DMS79 treated with DMSO at 0.1 percent for 48 hours (cell line): ENCODE results near the gene CD300LD.
"Not testable (repeated sequence)": the region's sequence is repeated elsewhere in the genome, so short reads cannot be mapped to it uniquely, and the experiment has no call there.

ENCODE experiments used
- DNase-seq: peaks from one replicate; lab custom pipeline; 2025; lab: John Stamatoyannopoulos, UW

The CD300LD gene

DNA sequence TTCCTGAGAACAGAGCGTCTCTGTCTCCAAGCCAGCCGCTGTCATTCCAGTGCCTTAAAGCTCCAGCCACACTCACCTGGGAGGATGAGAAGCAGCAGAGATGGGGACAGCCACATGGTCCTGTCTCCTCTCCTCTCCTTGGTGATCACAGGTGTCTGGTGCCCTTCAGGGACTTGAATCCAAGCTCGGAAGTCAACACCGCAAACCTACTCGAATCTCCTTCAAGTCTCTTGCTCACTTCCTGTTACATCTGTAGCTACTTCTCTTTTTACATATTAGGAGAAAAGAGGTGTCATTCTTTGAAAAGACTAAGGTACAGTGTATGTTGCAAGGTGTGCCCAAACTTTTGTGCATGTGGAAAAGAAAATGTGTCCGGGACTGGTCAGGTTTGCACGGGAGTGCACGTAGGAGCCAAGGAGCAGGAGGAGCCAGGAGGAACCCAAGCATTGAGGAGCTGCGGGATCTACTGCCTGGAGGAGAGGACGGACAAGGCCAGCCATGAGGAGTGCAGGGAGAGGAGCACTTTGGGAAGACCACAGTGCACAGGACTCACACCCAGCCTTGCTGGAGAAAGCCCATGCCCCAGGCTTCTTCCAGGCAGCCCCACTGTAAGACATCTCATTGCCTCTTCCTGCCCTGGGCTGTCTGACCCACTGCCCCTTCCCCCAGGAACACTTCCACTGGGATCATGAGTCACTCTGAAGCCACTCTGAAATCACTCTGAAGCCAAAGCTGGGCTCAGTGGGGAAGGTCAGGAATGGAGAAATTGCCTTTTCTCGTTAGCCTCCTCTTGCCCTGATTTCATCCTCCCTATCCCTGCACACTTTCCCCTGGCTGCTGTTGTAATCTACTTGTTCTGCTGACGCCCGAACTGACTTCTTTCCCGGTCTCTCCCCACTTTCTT is at the start of gene CD300LD:
TSS of gene CD300LD (minus strand) at position 197 of the 904 bp plus-strand sequence. CDS start at position 116, 81 bp downstream.
- DNase-seq = no peak

DNA sequence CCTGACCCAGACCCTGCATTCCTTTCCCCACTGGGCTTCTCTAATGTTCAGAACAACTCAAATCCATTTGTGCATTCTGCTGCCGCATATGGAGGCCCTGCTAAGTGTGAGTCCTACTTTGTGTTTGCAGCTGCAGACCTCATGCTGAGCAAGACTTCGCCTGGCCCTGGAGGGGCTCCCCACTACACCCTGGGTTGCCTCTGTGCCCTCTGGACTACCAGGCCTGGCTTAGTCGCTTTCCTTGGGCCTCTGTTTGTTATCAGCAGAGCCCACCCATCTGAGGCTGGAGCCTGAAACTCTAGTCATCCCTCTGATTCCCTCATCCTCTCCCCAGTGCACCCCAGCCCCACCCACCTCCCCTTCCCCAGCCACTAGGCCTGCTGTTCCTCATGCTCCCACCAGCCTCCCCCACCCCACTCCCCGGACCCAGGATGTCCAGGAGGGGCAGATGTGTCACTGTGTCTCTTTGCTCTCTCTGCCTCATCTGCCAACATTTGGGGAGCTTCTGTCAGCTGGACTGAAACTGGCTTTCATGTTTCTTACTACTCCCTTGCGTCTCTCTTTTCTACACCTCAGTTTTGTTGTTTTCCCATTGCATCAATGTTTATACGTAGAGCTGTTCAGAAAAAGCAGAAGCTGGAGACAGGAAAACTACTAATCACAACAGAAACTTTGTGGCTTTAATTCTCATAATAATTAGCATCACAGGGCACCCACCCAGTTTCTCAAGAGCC is 49.3 kb upstream of the CD300LD start:
- no peak for DNase-seq

DNA sequence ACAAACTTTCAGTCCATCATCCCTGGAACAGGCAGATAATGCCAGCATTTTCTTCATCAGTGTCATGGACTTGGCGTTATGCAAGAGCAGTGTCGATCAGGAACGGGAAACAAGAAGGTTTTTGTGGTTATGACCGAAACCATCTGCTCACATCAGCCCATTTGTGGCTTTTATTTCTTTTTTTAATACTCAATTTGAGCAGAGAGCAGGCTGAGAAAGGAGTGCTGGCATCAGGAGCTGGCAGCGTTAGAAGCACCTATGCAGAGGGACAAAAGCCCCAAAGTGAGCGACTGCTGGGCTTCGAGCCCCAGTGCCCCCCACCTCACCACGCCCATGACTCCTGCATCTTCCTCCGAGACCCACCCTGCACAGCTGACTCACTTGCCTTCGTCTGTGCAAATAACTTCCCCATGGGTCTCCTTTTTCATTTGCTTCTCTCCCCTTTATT is 47.6 kb upstream of the CD300LD start:
- no peak for DNase-seq

DNA sequence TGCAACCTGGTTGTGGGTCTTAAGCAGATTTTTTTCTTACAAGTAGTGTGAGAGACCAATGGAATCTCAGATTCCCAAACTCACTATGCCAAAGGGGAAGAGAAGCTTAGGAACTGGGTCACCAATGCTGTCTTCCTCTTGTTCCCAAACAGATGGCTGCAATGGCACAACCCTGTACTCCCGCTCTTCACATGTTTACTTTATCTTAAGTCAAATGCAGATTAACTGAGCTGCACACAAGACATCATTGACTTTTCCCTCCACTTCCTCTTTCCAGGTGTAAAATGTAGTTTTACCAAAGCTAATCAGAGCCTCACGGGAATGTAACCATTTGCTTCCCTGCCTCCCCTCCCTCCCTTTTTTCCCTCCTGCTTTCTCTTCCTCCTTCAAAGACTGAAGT is 45.8 kb upstream of the CD300LD start:
- no peak for DNase-seq

DNA sequence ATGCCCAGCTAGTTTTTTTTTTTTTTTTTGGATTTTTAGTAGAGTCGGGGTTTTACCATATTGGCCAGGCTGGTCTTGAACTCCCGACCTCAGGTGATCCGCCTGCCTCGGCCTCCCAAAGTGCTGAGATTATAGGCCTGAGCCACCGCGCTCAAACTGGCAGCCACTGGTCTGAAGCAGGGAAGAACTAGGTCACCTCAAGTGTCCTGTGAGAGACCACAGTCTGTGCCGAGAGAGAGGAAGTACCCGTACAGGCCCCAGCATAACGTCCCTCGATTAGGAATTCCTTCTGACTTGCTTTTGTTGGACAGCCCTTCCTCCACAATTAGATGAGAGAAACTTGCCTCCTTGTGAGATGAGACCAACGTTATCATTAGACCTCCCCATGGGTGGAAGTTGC is 45.2 kb upstream of the CD300LD start:
- DNase-seq = no peak

DNA sequence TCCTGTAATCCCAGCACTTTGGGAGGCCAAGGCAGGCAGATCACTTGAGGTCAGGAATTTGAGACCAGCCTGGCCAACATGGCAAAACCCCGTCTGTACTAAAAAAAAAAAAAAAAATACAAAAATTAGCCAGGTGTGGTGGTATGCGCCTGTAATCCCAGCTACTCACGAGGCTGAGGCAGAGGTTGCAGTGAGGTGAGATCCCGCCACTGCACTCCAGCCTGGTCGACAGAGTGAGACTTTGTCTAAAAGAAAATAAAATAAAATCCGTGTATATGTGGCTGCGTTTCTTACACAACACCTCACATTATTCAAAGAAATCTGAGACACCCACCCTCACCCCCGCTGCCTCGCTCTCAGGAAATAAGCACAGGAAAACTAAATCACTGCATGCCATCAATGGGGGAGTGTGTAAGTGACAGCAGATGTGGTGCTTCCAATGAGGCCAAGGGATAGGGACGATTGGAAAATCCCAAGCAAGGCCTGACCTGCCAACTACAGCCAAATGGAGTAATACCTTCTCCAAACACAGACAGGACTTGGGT is 44.5 kb upstream of the CD300LD start:
- not testable (repeated sequence) for DNase-seq

DNA sequence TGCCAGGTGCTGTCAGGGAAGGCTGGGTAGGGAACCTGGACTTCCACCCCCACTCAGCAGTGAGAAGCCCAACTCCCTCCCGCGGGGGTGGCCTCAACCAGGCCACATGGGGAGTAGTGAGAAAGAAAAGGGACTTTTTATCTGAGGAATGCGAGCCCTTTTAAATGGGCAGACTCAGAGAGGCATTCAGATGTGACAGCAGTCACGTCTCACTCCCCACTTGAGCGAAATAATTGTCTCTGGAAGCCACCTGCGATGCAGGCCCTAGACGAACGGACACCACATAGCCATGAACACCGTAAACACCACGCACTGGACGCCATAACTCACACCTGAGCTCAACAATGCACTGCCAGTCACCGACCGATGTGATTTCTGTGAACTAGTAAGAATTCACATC is 43.3 kb upstream of the CD300LD start:
- peak; percentile 24 for DNase-seq

DNA sequence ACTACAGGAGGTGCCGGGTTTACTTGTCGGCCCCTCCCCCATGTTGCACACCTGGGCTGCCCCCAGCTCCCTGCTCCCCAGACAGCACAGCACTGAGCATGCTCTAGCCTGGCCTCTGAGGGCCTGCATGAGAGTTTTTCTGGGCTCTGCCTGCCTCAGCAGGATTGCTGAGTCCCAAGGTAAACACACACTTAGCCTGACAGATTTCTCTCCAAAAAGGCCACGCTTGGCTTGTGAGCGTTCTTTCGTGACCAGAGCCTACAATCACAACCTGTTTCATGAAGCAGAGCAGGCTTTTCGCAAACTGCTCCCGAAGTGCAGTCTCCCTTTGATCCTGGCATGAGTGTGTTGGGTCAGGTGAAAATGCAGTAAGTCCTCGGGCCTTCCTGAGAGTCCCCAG is 41.2 kb upstream of the CD300LD start:
- peak; percentile 82 for DNase-seq

DNA sequence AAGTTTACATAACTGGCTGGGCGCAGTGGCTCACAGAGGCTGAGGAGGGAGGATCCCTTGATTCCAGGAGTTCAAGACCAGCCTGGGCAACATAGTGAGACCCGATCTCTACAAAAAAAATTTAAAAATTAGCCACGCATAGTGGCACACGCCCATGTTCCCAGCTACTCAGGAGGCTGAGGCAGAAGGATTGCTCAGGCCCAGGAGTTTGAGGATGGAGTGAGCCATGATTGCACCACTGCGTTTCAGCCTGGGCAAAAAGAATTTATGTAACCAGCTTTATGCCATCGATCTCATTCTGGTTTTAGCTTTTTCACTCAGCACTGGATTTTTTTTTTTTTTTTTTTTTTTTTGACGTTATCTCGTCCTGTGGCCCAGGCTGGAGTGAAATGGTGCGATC is 40.5 kb upstream of the CD300LD start:
- DNase-seq = no peak

DNA sequence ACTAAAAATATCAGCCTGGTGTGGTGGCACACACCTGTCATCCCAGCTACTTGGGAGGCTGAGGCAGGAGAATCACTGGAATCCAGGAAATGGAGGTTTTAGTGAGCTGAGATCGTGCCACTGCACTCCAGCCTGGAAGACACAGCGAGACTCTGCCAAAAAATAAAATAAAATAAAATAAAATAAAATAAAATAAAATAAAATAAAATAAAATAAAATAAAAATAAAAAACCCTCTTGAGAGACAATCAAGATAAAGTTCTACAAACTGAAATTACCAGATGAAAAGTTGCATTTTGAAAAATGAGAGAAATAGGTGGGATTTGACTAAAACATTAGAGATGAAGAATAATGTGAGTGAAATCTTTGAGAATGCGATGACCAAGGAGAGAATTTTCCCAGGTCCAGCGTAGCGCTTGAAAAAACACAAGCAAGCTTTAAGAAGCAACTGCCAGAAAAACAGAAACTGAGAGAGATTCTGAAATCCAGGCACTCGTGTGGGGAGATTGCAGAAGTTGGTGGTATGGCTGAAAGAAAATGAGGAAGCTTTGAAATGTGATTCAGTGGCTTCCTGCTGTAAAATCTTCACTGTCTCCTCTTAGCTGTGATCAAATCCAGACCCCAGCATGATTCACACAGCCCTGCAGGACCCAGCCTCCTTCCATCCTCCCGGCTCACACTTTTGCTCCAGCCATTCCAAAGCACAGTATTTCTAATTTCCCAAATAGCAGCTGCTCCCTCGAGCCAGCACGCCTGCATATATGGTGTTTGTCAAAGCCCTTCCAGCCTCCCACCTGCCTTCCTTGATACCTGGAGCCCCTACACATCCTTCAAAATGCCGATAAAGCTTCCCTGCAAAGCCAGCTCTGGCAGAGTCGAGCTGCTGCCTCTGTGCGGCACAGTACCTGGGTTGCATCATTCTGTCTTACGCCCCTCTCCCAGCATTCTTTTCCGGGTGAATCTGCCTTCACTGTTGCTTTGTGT is 39.7 kb upstream of the CD300LD start:
- peak; percentile 9 for DNase-seq

DNA sequence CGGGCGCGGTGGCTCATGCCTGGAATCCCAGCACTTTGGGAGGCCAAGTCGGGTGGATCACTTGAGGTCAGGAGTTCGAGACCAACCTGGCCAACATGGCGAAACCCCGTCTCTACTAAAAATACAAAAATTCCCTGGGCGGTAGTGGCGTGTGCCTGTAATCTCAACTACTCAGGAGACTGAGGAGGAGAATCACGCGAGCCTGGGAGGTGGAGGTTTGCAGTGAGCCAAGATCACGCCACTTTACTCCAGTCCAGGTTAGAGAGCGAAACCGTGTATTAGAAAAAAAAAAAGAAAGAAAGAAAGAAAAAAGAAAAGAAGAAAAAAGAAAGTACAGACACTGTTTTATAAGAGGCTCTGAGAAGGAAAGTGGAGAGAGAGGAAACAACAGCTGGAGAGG is 38.2 kb upstream of the CD300LD start:
- DNase-seq = not testable (repeated sequence)

DNA sequence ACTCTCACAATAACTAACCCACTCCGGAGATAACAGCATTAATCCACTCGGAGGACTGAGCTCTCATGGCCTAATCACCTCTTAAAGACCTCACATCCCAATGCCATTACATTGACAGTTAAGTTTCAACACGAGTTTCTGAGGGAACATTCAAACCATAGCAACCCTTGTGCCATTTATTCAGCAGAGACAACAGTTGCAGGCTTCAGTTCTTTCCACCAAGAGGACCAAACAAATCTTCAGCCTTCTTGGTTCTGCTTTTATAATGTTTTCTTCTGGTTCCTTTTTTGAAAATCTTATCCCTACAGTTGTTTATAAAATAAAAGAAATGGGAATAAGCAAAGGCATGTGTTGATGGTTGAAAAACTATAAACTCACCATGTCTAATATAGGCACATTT is 33.6 kb upstream of the CD300LD start:
- no peak for DNase-seq

DNA sequence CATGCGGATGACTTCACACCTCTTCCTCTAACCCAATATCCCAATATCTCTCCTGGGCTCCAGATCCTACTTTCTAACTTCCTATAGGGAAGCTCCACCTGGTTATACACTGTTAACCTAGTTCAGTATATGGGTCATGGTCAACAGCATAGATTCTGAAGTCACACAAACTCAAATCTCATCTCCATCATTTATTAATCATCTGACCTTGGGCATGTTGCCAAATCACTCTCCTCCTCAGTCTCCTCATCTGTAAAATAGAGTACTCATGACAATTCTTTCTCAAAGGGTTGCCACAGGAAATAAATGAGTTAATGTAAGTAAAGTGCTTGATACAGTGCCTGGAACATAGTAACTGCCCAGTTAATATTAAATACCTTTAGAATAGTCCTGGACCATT is 32.0 kb upstream of the CD300LD start:
- DNase-seq = no peak

DNA sequence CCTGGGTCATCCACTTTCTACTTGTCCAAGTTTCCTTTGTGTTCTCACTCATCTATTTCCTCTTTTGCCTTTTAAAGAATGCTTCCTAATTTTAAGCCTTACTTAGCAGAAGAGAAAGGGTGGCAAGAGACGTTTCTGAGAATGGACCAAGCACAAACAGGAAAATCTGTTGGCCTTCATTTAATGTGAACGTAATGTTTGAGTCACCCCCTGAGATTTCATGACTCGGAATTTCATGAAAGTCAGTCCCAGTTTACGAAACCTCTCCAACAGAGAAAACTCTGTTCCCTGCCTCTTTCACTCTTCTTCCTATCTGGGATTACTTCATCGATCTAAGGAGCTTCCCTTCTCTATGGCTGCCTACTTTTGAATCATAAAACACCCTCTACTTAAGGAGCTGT is 31.6 kb upstream of the CD300LD start, which contains the start of gene CD300E:
TSS of gene CD300E (minus strand) at position 46 of the 401 bp plus-strand sequence. CDS start 117 bp downstream, outside the sequence.
- DNase-seq = no peak

DNA sequence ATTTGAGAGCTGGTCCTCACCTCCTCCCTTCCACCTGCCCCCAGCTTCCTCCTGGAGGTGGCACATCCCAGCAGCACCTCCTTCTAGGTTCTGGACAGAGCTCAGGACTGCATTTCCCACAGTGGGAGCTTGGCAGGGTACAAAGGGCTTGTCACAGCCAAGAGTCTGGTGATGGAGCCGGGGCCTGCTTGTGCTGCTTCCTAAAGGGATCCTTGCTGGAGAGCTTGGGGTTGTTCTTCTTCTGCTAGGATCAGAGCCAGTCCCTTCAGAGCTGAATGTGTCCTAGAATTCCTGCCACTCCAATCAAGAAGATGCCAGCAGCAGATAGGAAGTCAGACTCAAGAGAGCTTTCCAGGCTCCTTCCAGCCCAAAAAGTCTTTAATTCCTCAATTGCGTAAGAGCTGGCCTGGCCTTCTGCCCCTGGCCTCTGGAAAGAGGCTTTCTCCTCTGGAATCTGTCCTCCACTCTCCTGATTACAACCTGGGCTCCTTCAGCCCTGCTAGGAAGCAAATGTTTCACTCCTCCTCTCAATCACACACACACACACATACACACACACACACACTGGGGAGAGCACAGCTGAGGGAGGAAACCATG is 27.1 kb upstream of the CD300LD start:
- DNase-seq = no peak

DNA sequence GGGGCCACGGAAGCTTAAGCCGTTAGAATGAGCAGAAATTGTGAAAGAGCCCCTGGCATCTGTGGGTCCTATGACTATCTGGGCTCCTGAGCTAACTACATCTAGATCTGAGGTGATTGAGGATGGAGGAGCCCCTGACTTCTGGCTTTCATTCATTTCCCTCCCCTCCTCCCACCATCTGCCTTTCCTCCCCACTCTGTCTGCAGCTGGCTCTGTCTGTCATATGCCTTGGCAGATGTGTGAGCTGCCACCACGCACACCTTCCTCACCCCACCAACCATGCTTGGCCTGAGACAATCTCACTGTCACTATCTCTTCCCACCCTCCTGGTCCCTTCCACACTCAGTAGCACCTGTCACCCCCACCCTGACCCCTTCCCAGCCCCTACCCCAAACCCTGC is 26.4 kb upstream of the CD300LD start:
- no peak for DNase-seq

DNA sequence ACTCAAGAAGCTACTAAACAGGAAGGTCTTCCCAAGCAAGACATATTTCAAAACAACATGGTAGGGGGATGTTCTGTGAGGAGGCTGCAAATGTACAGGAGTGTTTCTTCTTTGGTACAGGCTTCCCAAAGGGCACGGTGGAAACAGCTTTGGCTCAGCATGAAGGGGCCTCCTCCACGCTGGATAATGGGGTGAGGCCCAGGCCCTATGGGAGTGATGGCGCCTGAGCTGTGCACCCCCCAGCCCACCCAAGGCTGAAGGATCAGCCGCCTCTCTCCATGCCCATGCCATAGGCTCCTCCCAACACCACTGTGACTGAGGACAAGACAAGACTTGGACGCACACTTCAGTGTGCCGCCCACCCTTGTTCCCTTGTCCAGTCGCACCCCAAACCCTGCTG is 24.6 kb upstream of the CD300LD start:
- no peak for DNase-seq

DNA sequence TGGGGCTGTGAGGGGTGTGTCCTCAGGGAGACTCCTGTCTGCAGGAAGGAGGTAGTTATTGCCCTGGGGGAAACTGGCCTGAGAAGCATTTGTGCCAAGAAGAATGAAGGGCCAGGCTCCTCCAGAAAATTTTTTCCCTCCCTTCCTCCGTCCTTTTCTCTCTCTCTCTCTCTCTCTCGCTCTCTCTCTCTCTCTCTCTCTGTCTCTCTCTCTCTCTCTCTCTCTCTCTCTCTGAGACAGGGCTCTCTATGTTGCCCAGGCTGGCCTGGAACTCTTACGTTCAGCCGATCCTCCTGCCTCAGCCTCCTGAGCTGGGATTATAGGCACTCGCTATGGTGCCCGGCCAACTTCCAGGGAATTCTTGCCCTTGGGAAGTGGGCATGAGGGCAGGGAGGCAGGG is 20.0 kb upstream of the CD300LD start:
- DNase-seq = no peak

DNA sequence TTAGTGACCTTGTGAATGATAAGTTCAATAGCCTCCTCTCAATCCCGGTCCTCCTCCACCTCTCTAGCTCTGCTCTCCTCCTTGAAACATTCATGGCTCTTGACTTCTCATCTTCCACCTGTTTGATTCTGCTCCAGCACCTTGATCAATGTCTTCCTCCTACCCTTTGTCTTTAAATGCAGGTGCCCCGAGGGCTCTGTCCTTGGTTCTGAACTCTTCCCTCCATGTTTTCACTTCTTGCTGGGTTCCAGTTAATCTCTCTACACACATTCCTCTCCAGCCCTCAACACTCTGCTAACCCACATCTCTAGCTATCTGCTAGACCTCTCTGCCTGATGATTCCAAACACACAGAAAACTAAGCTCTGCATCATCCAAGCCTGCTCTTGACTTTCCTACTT is 18.0 kb upstream of the CD300LD start:
- no peak for DNase-seq

DNA sequence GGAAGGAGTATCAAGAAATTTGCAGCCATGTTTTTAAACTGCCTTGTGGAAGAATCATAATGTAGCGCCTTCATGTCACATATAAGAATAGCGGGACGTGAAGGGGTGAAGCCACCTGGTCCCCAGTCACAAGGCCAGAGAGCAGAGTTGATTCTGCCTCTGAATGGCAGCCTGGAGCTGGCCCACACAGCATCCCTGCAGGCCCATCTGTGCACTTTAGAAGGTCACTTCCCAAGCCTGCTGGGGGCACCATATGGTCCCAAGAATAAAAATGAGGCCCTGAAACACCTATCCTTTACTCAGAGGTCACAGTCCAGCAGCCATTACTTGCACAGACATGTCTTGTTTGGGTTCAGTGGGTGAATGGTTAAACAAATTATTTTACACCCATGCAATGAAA is 16.4 kb upstream of the CD300LD start:
- DNase-seq = no peak

DNA sequence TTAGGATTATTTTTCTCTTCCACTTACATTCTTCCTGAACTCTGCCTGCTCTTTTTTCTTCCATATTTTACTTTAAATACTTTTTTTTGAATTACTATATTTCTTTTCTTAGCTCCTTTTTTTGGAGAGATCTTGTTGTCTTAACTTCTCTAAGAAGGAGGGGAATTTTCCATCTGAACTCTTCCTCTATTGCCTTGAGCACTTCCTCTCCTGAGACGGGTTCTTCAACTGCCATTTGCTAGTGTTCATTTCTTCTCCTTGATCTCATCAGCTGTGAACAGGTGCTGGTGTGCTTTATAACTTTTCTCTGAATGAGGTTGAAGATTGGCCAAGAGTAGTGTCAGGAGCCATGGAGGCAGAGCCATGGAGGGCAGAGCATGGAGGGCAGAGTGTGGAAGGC is 15.1 kb upstream of the CD300LD start:
- no peak for DNase-seq
